H1 (cell line): Measurements from ENCODE around the gene MUC13. TPM values are rescaled to one million over a fixed set of nuclear protein-coding genes. Genes with fewer than 3 reads are reported as not detected.

Experiments
- CTCF ChIA-PET: fragments of 300-600 bp; sonication (Branson Sonifier 250); formaldehyde crosslinking; loops from one replicate; lab custom pipeline; 2021; ENCODE audit not compliant: partially characterized antibody; lab: Charles Lee
- POLR2A ChIA-PET: fragments of 300-600 bp; sonication (Branson Sonifier 250); formaldehyde crosslinking; loops from one replicate; lab custom pipeline; 2021; ENCODE audit warnings: inconsistent platforms; ENCODE audit not compliant: partially characterized antibody; lab: Charles Lee
- DNase-seq, 2 experiments: peaks; one replicate each; pipeline versions ENCODE4 v3.0.0 to v3.0.0-alpha.2; 2010 to 2022; ENCODE audit warnings: low spot score in 2 of 2, low read depth in 1 of 2, mixed read lengths in 1 of 2
- FAIRE-seq: peaks from 2 replicates; lab custom pipeline; 2011; peaks lifted over from hg19 to GRCh38; lab: Jason Lieb, UNC
- H2AFZ ChIP-seq: 2 replicates; pipeline ENCODE4 v1.8.1; 2012; ENCODE audit warnings: low read length, inconsistent platforms
- H2AK5ac ChIP-seq: 2 replicates; pipeline ENCODE4 v1.6.1; 2013; ENCODE audit warnings: low read depth, low read length
- H2BK120ac ChIP-seq: replicated peaks from 2 replicates; pipeline ENCODE3; 2013; ENCODE audit warnings: low read depth, low read length, inconsistent platforms
- H2BK12ac ChIP-seq: 2 replicates; pipeline ENCODE4 v1.6.1; 2013; ENCODE audit warnings: low read depth, low read length
- H2BK15ac ChIP-seq: 2 replicates; pipeline ENCODE4 v1.6.1; 2013; ENCODE audit warnings: low read length
- H2BK20ac ChIP-seq: 2 replicates; pipeline ENCODE4 v1.6.1; 2013; ENCODE audit warnings: low read length
- H2BK5ac ChIP-seq: 2 replicates; pipeline ENCODE4 v1.6.1; 2013; ENCODE audit warnings: low read depth, low read length
- H3K14ac ChIP-seq: 2 replicates; pipeline ENCODE4 v1.6.1; 2013; ENCODE audit warnings: inconsistent platforms; ENCODE audit not compliant: insufficient read length
- H3K18ac ChIP-seq: 2 replicates; pipeline ENCODE4 v1.6.1; 2013; ENCODE audit warnings: low read length; ENCODE audit errors: extremely low read depth
- H3K23ac ChIP-seq: 2 replicates; pipeline ENCODE4 v1.6.1; 2013; ENCODE audit warnings: inconsistent platforms; ENCODE audit not compliant: insufficient read length
- H3K23me2 ChIP-seq: 2 replicates; pipeline ENCODE4 v1.6.1; 2013; ENCODE audit warnings: low read depth, low read length
- H3K27ac ChIP-seq: 2 replicates; pipeline ENCODE4 v1.6.1; 2011; ENCODE audit warnings: low read depth, low read length, inconsistent platforms
- H3K27me3 ChIP-seq, 4 experiments: replicated peaks in 1 of 4; 1 replicate in 1 of 4; 2 replicates in 3 of 4; pipeline versions ENCODE4 v1.6.1 to v1.8.1; 2011 to 2013; ENCODE audit warnings: low read length in 3 of 4, mild to moderate bottlenecking in 3 of 4, inconsistent platforms in 2 of 4, mixed read lengths in 2 of 4, moderate library complexity in 1 of 4; ENCODE audit not compliant: control insufficient read depth in 3 of 4, insufficient read depth in 3 of 4; ENCODE audit errors: extremely low read depth in 1 of 4
- H3K36me3 ChIP-seq, 4 experiments: 2 replicates each; pipeline versions ENCODE4 v1.6.1 to v1.8.1; 2011 to 2013; ENCODE audit warnings: mild to moderate bottlenecking in 4 of 4, low read length in 3 of 4, moderate library complexity in 2 of 4, control low read depth in 1 of 4, inconsistent platforms in 1 of 4; ENCODE audit not compliant: insufficient read depth in 4 of 4, control insufficient read depth in 2 of 4
- H3K4ac ChIP-seq: replicated peaks from 2 replicates; pipeline ENCODE3; 2013; ENCODE audit warnings: low read length, low read depth, mixed read lengths, inconsistent platforms; ENCODE audit not compliant: insufficient read length
- H3K4me1 ChIP-seq, 4 experiments: replicated peaks in 1 of 4; 1 replicate in 1 of 4; 2 replicates in 3 of 4; pipeline versions ENCODE4 v1.6.1 to v1.8.1; 2011 to 2013; ENCODE audit warnings: low read length in 3 of 4, inconsistent platforms in 2 of 4, mixed read lengths in 1 of 4; ENCODE audit not compliant: insufficient read depth in 4 of 4, control insufficient read depth in 3 of 4
- H3K4me2 ChIP-seq, 2 experiments: 2 replicates each; pipeline versions ENCODE4 v1.6.1 to v1.8.1; 2011 to 2013; ENCODE audit warnings: low read depth in 2 of 2, low read length in 2 of 2, control low read depth in 1 of 2, inconsistent platforms in 1 of 2, mild to moderate bottlenecking in 1 of 2; ENCODE audit not compliant: insufficient read depth in 1 of 2
- H3K4me3 ChIP-seq, 4 experiments: fragments of 200-600, 300-600 bp in 1 of 4; sonication (generic), shearing (Covaris generic), sonication (Bioruptor Twin) in 1 of 4; 2 replicates each; pipeline versions ENCODE4 v1.5.1 to v1.8.1; 2011 to 2016; ENCODE audit warnings: low read length in 4 of 4, low read depth in 3 of 4, control low read depth in 2 of 4, inconsistent platforms in 2 of 4, mild to moderate bottlenecking in 2 of 4, mixed read lengths in 1 of 4, moderate library complexity in 1 of 4; ENCODE audit not compliant: insufficient read depth in 2 of 4; ENCODE audit errors: extremely low read depth in 1 of 4
- H3K56ac ChIP-seq: replicated peaks from 2 replicates; pipeline ENCODE3; 2013; ENCODE audit warnings: low read depth, mild to moderate bottlenecking, mixed read lengths, low read length, inconsistent platforms; ENCODE audit not compliant: insufficient read length
- H3K79me1 ChIP-seq: 2 replicates; pipeline ENCODE4 v1.6.1; 2013; ENCODE audit warnings: low read depth, low read length, control low read depth
- H3K79me2 ChIP-seq, 2 experiments: 2 replicates each; pipeline versions ENCODE4 v1.6.1 to v1.8.1; 2012 to 2013; ENCODE audit warnings: low read length in 2 of 2, mild to moderate bottlenecking in 2 of 2, inconsistent platforms in 1 of 2; ENCODE audit not compliant: insufficient read depth in 2 of 2, control insufficient read depth in 1 of 2
- H3K9ac ChIP-seq, 4 experiments: replicated peaks in 1 of 4; 1 replicate in 1 of 4; 2 replicates in 3 of 4; pipeline versions ENCODE4 v1.6.1 to v1.8.1; 2011 to 2013; ENCODE audit warnings: low read depth in 3 of 4, low read length in 3 of 4, control low read depth in 2 of 4, mild to moderate bottlenecking in 2 of 4, moderate library complexity in 2 of 4, inconsistent platforms in 1 of 4; ENCODE audit errors: extremely low read depth in 1 of 4
- H3K9me3 ChIP-seq, 2 experiments: 2 replicates each; pipeline versions ENCODE4 v1.6.1 to v1.8.1; 2012 to 2013; ENCODE audit warnings: mild to moderate bottlenecking in 2 of 2, moderate library complexity in 2 of 2, control low read depth in 1 of 2, inconsistent platforms in 1 of 2, low read depth in 1 of 2, low read length in 1 of 2, mixed read lengths in 1 of 2; ENCODE audit not compliant: insufficient read depth in 2 of 2
- H4K20me1 ChIP-seq, 2 experiments: replicated peaks in 1 of 2; 2 replicates each; pipeline versions ENCODE3 to v1.8.1; 2011 to 2013; ENCODE audit warnings: inconsistent platforms in 2 of 2, low read length in 2 of 2, mild to moderate bottlenecking in 1 of 2; ENCODE audit not compliant: insufficient read depth in 2 of 2, control insufficient read depth in 1 of 2
- H4K5ac ChIP-seq: 2 replicates; pipeline ENCODE4 v1.6.1; 2013; ENCODE audit warnings: low read length, low read depth, mixed read lengths, inconsistent platforms; ENCODE audit not compliant: insufficient read length
- H4K8ac ChIP-seq: 2 replicates; pipeline ENCODE4 v1.8.0; 2013; ENCODE audit warnings: mild to moderate bottlenecking, moderate library complexity, low read length, inconsistent platforms; ENCODE audit not compliant: insufficient read depth; ENCODE audit errors: extremely low read depth
- H4K91ac ChIP-seq: replicated peaks from 2 replicates; pipeline ENCODE3; 2013; ENCODE audit warnings: low read length, mixed read lengths, inconsistent platforms; ENCODE audit not compliant: insufficient read length
- KDM5A ChIP-seq: fragments of 200-600 bp; IDR thresholded peaks from 2 replicates; pipeline ENCODE4 v1.7.1; 2012; ENCODE audit warnings: mild to moderate bottlenecking, low read length, inconsistent platforms, mixed read lengths
- WGBS, 2 experiments: shearing (Covaris generic) in 1 of 2; methylation state at CpG; one replicate each; pipeline versions ENCODE4 v1.1.6 to v1.1.7; 2013 to 2015; ENCODE audit warnings: low lambda C conversion rate in 2 of 2, mixed read lengths in 2 of 2, inconsistent platforms in 1 of 2, low coverage in 1 of 2, missing lambda C conversion rate in 1 of 2; ENCODE audit not compliant: insufficient replicate concordance in 2 of 2, insufficient coverage in 1 of 2, insufficient read length in 1 of 2; ENCODE audit errors: extremely low coverage in 1 of 2, missing lambda C conversion rate in 1 of 2; 5-methylcytosine and 5-hydroxymethylcytosine counted together
- polyA plus RNA-seq, 7 experiments: library from polyadenylated mRNA; depleted of rRNA in 3 of 7; stranded (reverse) in 5 of 7; unstranded in 2 of 7; fragments of >200 nt in 5 of 7; fragments of 200-250 nt in 2 of 7; gene quantifications; 1 replicate in 5 of 7; 2 replicates in 1 of 7; 4 replicates in 1 of 7; pipeline versions ENCODE4 v1.2.1 to v1.2.3, GENCODE V29; 2011 to 2013; ENCODE audit warnings: missing spikeins in 2 of 7, mixed read lengths in 2 of 7
- total RNA-seq: library from RNA; stranded (reverse); fragmentation: NEBNext Ultra II Directional; extraction: Animal tissue kit (Norgen Biotek cat#: 25700); gene quantifications from 2 replicates; pipeline ENCODE4 v1.2.1, GENCODE V29; 2021

Gene MUC13
- total and polyA plus RNA-seq, 2 of the 8 experiments (the other 6 are each of a cell fraction or from before 2014, with no cell fraction given) = not detected

DNA sequence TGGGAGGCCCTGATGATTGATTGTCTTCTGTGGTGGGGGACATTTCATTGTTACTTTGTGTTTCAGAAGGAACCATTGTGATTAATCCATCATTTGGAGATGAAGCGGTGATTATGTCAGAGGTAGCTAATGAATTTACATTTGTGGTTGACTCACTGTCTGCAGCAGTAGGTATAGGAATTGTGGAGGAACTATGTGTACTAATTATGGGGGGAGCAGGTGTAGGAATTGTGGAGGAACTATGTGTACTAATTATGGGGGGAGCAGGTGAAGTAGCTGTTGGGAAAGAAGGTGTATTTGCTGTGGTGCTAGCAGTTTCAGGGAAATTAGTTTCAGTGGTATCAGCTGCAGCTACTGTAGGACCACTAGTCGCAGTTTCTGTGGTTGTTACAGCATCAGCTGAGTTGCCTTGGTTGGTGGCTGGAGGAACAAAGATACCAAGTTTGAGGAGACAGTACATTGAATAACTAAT lies 6.9 kb downstream of the MUC13 start:
- no peak overlapping the region for H2AK5ac ChIP-seq
- no peak overlapping the region for H2AFZ ChIP-seq
- no peak overlapping the region for H2BK12ac ChIP-seq
- POLR2A ChIA-PET = interaction anchor here (2.5 kb wide), 1 partner anchor 167 kb away, joined by 8 read pairs; no protein-coding TSS in a partner anchor
- H3K4me1 ChIP-seq = no peaks in the 10 kb centered on the region
- no peak overlapping the region for H3K27ac ChIP-seq
- no peak overlapping the region for H3K9ac ChIP-seq
- H3K79me2 ChIP-seq = no peaks in the 10 kb centered on the region
- no peak for TF ChIP-seq KDM5A
- no peaks in the 10 kb centered on the region for H4K20me1 ChIP-seq
- H3K14ac ChIP-seq = no peak overlapping the region
- FAIRE-seq = no peak
- DNase-seq = no peak
- no peak overlapping the region for H2BK5ac ChIP-seq
- no peak overlapping the region for H4K8ac ChIP-seq
- no peak overlapping the region for H2BK15ac ChIP-seq
- no peaks in the 10 kb centered on the region for H3K36me3 ChIP-seq
- no peaks in the 10 kb centered on the region; a peak in 1 of 7 replicates for H3K27me3 ChIP-seq
- H3K9me3 ChIP-seq = no peaks in the 10 kb centered on the region
- no peak overlapping the region for H2BK120ac ChIP-seq
- no peak overlapping the region for H3K18ac ChIP-seq
- WGBS, 2 experiments = 94% methylated on average over 2 of the region's 2 CpGs; no CpG with 5 or more reads in 1 of the 2 experiments
- H3K4me3 ChIP-seq = no peak overlapping the region
- no peaks in the 10 kb centered on the region; the same call in 1 of the 2 replicates for H3K23me2 ChIP-seq
- H3K23ac ChIP-seq = no peak overlapping the region
- no peak overlapping the region for H4K5ac ChIP-seq
- no peaks in the 10 kb centered on the region for H3K79me1 ChIP-seq
- H3K4me2 ChIP-seq = no peak overlapping the region
- H4K91ac ChIP-seq = no peak overlapping the region
- CTCF ChIA-PET = interaction anchor here (0.6 to 10.5 kb wide), 30 partner anchors 8 to 658 kb away, joined by 3 to 126 read pairs (median 4); partner anchors contain the start of gene MUC13
- H3K56ac ChIP-seq = no peak overlapping the region
- no peak overlapping the region for H2BK20ac ChIP-seq
- no peak overlapping the region for H3K4ac ChIP-seq
